ENCODE data around the gene STX7.

DNA sequence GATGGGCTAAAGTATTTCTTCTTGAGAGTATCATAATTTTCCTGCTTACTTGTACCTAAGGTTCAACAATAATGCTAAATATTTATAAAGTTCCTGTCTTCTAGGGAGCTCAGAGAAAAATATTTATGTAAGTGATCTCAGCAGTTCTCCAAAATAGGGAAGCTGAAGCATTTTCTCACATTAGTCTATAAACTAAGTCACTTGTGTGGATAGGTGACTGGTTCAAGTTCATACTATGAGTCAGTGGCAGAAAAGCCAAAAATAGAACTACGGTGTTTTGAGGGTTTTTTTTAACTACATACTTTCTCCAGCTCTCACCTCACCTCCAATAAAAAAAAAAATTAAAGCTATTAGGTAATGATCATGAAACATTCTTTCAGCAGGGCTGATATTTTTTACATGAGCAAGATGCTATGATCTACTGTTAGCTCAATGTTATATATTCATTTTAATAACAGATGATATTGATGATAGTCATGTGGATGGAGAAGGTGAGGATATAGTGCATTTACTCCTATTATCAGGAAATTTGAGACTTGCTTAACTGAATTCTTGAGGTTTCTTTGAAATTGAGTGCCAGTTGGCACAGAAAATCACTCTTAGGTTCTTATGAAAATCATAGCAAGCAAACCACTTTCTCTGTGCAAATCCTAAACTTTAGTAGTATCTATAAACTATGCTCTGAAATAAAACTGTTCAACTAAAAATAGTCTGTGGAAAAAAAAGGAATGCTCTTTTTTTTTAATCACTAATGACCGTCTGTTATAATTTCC lies 107.6 kb downstream of the STX7 start:
- TF ChIP-seq, protein P1, sequence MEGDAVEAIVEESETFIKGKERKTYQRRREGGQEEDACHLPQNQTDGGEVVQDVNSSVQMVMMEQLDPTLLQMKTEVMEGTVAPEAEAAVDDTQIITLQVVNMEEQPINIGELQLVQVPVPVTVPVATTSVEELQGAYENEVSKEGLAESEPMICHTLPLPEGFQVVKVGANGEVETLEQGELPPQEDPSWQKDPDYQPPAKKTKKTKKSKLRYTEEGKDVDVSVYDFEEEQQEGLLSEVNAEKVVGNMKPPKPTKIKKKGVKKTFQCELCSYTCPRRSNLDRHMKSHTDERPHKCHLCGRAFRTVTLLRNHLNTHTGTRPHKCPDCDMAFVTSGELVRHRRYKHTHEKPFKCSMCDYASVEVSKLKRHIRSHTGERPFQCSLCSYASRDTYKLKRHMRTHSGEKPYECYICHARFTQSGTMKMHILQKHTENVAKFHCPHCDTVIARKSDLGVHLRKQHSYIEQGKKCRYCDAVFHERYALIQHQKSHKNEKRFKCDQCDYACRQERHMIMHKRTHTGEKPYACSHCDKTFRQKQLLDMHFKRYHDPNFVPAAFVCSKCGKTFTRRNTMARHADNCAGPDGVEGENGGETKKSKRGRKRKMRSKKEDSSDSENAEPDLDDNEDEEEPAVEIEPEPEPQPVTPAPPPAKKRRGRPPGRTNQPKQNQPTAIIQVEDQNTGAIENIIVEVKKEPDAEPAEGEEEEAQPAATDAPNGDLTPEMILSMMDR (tag by site-specific recombination; IDR thresholded peaks at IDR 0.05) = no peak
- TF ChIP-seq ZIC2 (tag by site-specific recombination; IDR thresholded peaks at IDR 0.05) (no peak), ZNF121 (tag by site-specific recombination; IDR thresholded peaks at IDR 0.05) (no peak), SALL2 (tag by site-specific recombination; IDR thresholded peaks at IDR 0.05; ENCODE audit: borderline replicate concordance) (no peak), YY1 (tag by site-specific recombination; IDR thresholded peaks at IDR 0.05) (no peak), PRDM4 (tag by site-specific recombination; IDR thresholded peaks at IDR 0.05) (no peak), KLF1 (tag by site-specific recombination; IDR thresholded peaks at IDR 0.05) (no peak), ZSCAN30 (tag by site-specific recombination; IDR thresholded peaks at IDR 0.05) (no peak), ZNF843 (tag by site-specific recombination; IDR thresholded peaks at IDR 0.05) (no peak)
- TF ChIP-seq, protein P2, sequence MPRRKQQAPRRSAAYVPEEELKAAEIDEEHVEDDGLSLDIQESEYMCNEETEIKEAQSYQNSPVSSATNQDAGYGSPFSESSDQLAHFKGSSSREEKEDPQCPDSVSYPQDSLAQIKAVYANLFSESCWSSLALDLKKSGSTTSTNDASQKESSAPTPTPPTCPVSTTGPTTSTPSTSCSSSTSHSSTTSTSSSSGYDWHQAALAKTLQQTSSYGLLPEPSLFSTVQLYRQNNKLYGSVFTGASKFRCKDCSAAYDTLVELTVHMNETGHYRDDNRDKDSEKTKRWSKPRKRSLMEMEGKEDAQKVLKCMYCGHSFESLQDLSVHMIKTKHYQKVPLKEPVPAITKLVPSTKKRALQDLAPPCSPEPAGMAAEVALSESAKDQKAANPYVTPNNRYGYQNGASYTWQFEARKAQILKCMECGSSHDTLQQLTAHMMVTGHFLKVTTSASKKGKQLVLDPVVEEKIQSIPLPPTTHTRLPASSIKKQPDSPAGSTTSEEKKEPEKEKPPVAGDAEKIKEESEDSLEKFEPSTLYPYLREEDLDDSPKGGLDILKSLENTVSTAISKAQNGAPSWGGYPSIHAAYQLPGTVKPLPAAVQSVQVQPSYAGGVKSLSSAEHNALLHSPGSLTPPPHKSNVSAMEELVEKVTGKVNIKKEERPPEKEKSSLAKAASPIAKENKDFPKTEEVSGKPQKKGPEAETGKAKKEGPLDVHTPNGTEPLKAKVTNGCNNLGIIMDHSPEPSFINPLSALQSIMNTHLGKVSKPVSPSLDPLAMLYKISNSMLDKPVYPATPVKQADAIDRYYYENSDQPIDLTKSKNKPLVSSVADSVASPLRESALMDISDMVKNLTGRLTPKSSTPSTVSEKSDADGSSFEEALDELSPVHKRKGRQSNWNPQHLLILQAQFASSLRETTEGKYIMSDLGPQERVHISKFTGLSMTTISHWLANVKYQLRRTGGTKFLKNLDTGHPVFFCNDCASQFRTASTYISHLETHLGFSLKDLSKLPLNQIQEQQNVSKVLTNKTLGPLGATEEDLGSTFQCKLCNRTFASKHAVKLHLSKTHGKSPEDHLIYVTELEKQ (tag by site-specific recombination; IDR thresholded peaks at IDR 0.05; ENCODE audit: borderline replicate concordance) = no peak
- TF ChIP-seq, protein P3, sequence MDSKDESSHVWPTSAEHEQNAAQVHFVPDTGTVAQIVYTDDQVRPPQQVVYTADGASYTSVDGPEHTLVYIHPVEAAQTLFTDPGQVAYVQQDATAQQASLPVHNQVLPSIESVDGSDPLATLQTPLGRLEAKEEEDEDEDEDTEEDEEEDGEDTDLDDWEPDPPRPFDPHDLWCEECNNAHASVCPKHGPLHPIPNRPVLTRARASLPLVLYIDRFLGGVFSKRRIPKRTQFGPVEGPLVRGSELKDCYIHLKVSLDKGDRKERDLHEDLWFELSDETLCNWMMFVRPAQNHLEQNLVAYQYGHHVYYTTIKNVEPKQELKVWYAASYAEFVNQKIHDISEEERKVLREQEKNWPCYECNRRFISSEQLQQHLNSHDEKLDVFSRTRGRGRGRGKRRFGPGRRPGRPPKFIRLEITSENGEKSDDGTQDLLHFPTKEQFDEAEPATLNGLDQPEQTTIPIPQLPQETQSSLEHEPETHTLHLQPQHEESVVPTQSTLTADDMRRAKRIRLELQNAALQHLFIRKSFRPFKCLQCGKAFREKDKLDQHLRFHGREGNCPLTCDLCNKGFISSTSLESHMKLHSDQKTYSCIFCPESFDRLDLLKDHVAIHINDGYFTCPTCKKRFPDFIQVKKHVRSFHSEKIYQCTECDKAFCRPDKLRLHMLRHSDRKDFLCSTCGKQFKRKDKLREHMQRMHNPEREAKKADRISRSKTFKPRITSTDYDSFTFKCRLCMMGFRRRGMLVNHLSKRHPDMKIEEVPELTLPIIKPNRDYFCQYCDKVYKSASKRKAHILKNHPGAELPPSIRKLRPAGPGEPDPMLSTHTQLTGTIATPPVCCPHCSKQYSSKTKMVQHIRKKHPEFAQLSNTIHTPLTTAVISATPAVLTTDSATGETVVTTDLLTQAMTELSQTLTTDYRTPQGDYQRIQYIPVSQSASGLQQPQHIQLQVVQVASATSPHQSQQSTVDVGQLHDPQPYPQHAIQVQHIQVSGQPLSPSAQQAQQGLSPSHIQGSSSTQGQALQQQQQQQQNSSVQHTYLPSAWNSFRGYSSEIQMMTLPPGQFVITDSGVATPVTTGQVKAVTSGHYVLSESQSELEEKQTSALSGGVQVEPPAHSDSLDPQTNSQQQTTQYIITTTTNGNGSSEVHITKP (tag by site-specific recombination; IDR thresholded peaks at IDR 0.05) = no peak
- TF ChIP-seq, protein P4, sequence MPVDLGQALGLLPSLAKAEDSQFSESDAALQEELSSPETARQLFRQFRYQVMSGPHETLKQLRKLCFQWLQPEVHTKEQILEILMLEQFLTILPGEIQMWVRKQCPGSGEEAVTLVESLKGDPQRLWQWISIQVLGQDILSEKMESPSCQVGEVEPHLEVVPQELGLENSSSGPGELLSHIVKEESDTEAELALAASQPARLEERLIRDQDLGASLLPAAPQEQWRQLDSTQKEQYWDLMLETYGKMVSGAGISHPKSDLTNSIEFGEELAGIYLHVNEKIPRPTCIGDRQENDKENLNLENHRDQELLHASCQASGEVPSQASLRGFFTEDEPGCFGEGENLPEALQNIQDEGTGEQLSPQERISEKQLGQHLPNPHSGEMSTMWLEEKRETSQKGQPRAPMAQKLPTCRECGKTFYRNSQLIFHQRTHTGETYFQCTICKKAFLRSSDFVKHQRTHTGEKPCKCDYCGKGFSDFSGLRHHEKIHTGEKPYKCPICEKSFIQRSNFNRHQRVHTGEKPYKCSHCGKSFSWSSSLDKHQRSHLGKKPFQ (tag by site-specific recombination; IDR thresholded peaks at IDR 0.05) = no peak
- TF ChIP-seq, protein P5, sequence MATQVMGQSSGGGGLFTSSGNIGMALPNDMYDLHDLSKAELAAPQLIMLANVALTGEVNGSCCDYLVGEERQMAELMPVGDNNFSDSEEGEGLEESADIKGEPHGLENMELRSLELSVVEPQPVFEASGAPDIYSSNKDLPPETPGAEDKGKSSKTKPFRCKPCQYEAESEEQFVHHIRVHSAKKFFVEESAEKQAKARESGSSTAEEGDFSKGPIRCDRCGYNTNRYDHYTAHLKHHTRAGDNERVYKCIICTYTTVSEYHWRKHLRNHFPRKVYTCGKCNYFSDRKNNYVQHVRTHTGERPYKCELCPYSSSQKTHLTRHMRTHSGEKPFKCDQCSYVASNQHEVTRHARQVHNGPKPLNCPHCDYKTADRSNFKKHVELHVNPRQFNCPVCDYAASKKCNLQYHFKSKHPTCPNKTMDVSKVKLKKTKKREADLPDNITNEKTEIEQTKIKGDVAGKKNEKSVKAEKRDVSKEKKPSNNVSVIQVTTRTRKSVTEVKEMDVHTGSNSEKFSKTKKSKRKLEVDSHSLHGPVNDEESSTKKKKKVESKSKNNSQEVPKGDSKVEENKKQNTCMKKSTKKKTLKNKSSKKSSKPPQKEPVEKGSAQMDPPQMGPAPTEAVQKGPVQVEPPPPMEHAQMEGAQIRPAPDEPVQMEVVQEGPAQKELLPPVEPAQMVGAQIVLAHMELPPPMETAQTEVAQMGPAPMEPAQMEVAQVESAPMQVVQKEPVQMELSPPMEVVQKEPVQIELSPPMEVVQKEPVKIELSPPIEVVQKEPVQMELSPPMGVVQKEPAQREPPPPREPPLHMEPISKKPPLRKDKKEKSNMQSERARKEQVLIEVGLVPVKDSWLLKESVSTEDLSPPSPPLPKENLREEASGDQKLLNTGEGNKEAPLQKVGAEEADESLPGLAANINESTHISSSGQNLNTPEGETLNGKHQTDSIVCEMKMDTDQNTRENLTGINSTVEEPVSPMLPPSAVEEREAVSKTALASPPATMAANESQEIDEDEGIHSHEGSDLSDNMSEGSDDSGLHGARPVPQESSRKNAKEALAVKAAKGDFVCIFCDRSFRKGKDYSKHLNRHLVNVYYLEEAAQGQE (tag by site-specific recombination; IDR thresholded peaks at IDR 0.05) = no peak
